GM18868 (cell line): ENCODE measurements around the gene GALNT9.

Experiments
- ATAC-seq: cut with Tn5 transposase; IDR thresholded peaks from one replicate; pipeline ENCODE4 v1.9.1; 2021; ENCODE audit warnings: mild to moderate bottlenecking, moderate library complexity; ENCODE audit not compliant: unreplicated experiment

GALNT9 gene

DNA sequence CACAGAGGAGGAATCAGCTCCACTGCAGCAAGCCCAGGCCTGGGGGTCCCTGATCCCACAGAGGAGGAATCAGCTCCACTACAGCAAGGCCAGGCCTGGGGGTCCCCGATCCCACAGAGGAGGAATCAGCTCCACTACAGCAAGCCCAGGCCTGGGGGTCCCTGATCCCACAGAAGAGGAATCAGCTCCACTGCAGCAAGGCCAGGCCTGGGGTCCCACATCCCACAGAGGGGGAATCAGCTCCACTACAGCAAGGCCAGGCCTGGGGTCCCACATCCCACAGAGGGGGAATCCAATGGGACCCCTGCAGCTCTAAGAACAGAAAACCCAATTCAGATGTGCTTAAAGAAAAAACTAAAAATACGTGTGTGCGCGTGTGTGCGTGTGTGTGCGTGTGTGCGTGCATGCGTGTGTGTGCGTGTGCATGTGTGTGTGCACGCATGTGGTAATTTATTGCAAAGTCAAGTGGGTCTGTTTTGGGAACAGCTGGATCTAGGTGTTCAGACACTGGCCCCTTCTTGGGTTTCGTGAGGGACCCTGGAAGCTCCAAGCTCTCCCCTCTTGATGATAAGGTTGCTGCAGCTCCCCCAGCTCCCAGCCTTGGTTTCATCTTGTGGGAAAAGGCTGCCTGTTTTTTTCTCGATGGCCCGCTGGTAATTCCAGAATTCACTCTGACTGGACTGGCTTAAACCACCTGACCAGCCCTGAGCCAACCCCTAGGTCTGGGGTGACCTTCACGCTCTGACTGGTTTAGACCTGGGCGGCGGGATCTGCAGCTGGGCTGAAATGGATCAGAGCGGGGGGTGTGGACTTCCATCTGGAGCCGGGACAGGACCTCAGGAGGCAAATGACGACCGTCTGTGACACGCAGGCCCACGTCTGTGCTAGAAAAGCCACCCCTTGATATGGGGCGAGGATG lies 47.1 kb downstream of the GALNT9 start:
- ATAC-seq: no peak

- no peak for ATAC-seq
Observed at GRCh38 chr12:132281038-132281437, 48.4 kb downstream of the GALNT9 start.

- no peak for ATAC-seq
Observed at GRCh38 chr12:132280406-132280805, 49.0 kb downstream of the GALNT9 start.

GRCh38 chr12:132279930-132280329 lies 49.5 kb downstream of the GALNT9 start:
- no peak for ATAC-seq

GRCh38 chr12:132279184-132279889 lies 50.1 kb downstream of the GALNT9 start:
- ATAC-seq: no peak

- ATAC-seq: no peak
Observed at GRCh38 chr12:132278401-132279183, 50.8 kb downstream of the GALNT9 start.

DNA sequence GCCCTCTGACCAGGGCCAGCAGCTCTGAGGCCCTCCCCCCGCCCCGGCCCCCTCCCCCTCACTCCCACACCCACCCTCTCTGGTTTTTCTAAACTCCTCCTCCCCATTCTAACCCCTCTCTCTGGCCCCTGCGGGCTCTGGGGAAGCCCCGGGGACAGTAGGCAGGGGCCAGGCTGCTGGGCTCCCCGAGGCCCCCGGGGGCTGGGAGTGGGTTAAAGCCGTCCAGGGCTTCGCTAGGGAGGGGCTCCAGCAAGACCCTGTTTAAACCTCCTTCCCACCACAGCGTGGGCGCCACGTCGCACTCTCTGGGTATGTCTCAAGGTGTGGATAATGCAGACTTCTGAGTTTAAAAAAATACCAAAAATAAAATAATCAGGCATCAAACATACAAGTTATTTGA lies 51.4 kb downstream of the GALNT9 start:
- no peak for ATAC-seq

DNA sequence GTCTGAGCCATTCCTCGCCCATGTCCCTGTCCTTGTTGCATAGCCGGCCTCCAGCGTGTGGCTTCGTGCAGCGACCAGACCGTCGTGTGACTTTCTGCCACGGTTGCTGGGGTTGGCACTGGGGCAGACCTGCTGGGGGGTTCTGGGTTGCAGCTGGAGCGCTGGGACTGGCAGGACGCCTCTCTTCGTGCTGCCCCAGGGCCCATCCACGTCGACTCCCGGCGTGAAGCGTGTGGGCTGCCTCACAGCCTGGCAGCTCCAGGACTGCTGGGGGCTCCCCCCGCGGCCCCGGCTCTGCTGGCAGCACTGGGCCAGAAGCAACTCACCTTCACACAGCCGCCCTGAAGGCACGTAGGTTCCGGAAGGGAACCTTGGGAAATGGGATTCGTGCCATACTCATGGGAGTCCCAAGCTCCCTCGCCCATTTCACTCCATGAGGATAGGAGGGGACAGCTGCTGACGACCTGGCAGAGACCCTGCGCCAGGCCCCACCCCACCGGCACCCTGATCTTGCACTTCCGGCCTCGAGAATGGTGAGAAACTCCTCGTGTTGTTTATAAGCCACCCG lies 51.9 kb downstream of the GALNT9 start:
- ATAC-seq: no peak

DNA sequence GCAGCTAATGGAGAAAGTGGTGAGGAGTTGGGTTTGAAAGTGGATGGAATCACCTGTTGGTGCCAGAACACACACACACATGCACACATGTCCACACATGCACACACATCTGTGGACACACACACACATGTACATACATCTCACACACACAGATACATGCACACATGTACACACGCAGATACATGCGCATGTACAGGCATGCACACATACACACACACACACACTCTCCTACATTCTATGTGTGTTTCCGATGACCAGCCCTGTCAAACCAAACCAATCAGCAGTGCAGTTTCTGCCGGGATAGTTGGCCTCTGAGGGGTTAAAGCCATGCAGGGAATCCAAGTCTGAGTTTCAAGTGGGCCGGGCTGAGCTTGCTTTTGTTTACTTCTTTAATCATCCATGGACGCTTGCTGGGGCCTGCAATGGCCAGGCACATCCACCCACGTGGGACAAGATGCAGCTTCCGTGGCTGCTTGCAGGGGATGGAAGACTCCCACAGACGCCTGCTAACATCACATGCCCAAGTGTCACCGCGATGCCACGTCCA lies 52.5 kb downstream of the GALNT9 start:
- no peak for ATAC-seq

DNA sequence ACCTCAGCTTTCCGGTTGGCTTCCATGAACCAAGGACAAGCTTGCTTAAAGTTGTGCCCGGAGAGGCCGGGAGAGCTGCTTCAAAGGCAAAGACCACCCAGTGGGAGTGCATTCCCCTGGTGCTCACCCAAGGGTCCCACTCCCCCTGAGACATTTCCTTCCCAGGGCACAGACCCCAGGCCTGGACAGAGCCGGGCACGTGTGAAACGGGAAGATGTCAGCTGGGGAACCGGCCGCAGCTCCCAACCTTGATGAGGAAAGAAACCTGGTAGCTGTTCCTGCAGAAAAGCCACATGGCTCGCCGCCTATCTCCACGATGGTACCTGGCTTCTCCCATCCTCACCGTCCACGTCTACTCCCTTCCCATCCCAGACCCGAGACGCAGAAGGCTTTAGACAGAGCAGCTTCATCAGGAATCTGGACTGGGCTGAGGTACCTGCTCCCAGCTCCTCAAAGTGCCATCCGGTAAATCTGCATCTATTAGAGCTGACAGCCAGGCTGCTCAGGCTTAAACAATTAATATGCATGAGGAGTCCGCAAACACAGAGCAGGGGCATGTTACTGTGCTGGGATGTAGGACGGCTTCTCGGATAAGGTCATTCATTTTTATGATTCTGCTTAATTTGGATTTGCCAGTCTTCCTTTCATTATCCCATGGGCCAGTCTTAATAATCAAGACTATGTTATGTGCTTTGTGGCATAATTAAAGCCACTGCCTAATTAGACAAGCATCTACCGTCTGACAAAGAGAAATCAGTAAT lies 53.1 kb downstream of the GALNT9 start:
- no peak for ATAC-seq

- no peak for ATAC-seq
Observed at GRCh38 chr12:132275631-132276030, 53.8 kb downstream of the GALNT9 start.

DNA sequence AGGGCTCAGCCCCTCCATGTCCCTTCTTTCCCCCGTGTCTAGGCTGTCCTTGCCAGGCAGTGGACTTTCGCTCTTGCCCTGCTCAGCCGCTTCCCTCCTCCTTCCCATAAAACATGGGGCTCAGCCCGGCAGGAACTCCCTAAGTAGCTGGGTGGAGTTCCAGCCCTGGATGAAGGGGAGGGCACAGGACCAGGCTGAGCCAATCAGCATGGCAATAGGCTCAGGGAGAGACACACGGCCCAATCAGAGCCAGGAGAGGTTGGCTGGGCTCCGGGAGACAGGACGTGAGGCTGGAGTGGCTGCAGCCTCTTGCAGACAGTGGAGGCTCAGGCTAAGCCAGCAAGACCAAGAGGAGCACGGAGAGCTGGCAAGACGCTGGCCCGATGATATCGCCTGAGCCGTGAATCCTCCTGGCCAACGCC lies 54.3 kb downstream of the GALNT9 start:
- ATAC-seq: no peak

DNA sequence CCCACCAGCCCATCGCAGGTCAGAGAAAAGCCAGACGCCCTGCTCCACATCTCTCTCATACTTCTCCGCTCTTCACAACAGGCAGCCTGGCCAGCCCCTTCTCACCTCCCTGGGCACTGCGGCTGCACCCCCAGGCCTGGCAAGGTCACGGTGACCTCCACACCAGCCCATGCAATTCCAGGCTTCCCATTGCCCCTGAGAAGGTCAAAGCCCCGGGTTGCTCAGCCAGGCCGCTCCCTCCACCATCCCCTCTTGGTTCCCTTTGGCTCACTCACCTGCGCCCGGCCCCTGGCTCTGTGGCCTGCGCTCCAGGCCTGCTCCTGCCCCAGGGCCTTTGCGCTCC lies 55.4 kb downstream of the GALNT9 start:
- no peak for ATAC-seq

DNA sequence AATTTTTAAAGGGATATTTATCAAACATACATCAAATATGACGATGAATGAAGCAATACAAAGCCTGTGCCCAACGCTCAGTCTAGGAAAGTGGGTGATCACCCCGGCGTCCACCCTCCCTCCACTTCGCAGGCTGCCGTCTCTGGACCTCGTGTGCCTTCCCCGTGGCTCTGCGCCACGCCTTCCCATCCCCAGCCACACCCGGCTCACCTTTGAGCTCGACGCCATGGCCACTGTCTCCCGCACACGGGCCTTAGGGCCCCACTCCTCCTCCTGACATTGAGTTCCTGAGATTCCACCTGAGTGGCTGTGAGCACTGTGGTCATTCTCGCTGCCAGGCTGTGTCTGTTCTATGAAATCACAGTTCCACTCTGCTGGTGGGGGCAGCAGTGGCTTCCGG lies 56.7 kb downstream of the GALNT9 start:
- no peak for ATAC-seq

DNA sequence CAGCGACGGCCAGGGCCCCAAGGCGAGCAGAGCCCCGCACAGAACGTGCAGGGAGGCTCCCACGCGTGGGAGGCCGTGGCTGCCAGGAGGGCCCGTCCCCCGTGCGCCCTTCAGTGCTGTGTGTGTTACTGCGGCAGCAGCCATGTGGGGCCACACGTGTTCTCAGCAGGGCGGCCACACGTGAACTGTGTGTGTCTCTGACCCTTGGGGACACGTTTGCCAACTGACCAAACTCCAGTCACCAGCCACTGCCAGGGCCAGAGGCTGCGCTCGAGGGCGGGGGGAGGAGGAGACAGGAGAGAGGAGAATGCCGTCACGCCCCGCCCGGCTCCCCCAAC lies 57.7 kb downstream of the GALNT9 start:
- ATAC-seq: no peak

- ATAC-seq: no peak
Observed at GRCh38 chr12:132270969-132271754, 58.2 kb downstream of the GALNT9 start.

DNA sequence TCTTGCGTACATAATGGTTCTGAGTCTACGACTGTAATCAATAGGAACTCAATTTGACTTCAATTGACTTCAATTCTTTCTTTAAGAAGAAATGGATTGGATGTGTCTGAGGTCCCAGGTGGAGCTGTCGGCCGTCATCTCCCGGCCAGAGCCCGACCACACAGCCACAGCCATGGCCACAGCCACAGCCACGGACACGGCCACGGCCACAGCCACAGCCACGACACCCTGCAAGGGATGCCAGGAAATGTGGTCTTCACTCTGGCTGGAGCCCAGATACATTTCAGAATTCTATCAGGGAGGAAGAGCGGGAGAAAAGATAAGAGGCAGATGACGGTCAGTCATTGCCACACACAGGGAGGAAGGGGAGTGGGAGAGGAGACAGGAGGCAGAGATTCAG lies 58.9 kb downstream of the GALNT9 start:
- no peak for ATAC-seq

DNA sequence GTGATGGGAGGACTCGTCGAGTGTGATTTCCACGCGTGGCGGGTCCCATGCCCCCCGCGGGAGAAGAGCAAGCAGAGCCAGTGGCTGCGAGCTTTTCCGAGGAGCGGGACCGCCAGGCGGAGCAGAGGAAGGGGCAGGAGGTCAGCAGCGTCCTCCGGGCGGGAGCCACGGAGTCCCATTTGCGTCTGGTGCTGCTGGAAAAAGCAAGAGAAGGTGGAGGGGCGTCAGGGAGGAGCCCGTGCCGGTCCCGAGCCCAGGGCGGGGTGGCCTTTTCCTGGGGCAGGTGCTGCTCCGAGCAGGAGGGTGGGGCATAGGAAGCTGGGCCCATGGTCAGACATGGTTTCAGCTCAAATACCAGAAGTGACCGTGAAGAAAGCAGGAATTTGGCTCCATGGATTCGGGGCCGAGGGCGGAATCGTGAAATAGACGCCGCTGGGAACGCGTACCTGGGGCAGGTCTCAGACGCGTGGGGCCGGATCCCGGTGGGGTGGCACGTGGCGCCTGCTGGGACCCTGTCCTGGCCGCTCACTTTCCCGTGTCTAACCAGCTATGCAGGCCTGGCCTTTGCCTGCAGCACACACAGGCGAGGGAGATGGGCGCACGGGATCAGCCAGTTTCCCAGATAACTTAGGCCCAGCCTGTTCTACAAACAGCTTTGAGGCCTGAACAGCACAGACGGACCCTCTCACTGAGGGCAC lies 60.0 kb downstream of the GALNT9 start:
- no peak for ATAC-seq

DNA sequence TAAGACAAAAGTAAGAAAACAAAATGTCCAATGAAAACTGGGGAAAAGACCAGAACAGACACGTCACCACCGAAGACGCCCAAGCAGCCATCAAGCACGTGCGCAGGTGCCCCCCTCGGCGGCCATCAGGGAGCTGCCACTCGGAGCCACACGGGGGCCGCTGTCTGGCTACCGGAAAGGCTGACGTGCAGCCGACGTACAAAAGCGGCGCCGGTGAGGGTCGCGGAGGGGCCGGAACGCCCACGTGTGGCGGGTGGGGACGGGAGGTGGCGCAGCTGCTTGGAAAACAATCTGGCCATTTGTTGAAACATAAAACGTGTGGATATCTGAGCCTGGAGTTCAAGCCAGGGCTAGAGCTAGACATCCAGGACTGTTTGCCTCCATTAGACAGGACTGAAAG lies 60.7 kb downstream of the GALNT9 start:
- no peak for ATAC-seq
